Upper lobe of left lung (tissue), 6 donors: Measurements from ENCODE around the gene SEPSECS. TPM values are rescaled to one million over a fixed set of nuclear protein-coding genes. Genes with fewer than 3 reads are reported as not detected.

Experiments
- ATAC-seq, 2 donors: fragments of 200-7000 bp; cut with Tn5 transposase; one replicate each; pipeline ENCODE4 v1.9.1; 2022; ENCODE audit warnings: mild to moderate bottlenecking in 2 of 2, moderate library complexity in 2 of 2; ENCODE audit not compliant: low FRiP score in 2 of 2
- DNase-seq, 2 donors: peaks; one replicate each; pipeline ENCODE4 v3.0.0-alpha.2; 2019 to 2020
- H3K27ac ChIP-seq, 4 donors: fragments of 200-600 bp; sonication (generic); one replicate each; pipeline ENCODE4 v1.5.1; 2016 to 2019
- H3K27me3 ChIP-seq, 4 donors: fragments of 200-600 bp; sonication (generic); one replicate each; pipeline ENCODE4 v1.5.1; 2017 to 2019
- H3K36me3 ChIP-seq, 4 donors: fragments of 200-600 bp; sonication (generic); one replicate each; pipeline ENCODE4 v1.5.1; 2016 to 2019
- H3K4me1 ChIP-seq, 4 donors: fragments of 200-600 bp; sonication (generic); one replicate each; pipeline ENCODE4 v1.5.1; 2018 to 2019
- H3K4me3 ChIP-seq, 4 donors: fragments of 200-600 bp; sonication (generic); one replicate each; pipeline ENCODE4 v1.5.1; 2017 to 2019; ENCODE audit warnings: mild to moderate bottlenecking in 2 of 4, moderate library complexity in 1 of 4
- H3K9me3 ChIP-seq, 4 donors: fragments of 200-600 bp; sonication (generic); one replicate each; pipeline ENCODE4 v1.5.1; 2018 to 2019
- EP300 ChIP-seq, 4 donors: sonication (generic); formaldehyde crosslinking; IDR thresholded peaks; one replicate each; pipeline ENCODE4 v1.5.1; 2017; ENCODE audit warnings: antibody characterized with exemption in 4 of 4, control low read depth in 2 of 4
- POLR2A ChIP-seq, 4 donors: fragments of 450-650 bp; IDR thresholded peaks; one replicate each; pipeline ENCODE4 v1.5.1; 2016 to 2017; ENCODE audit warnings: antibody characterized with exemption in 4 of 4, mild to moderate bottlenecking in 2 of 4
- POLR2AphosphoS5 ChIP-seq, 2 donors: sonication (generic); formaldehyde crosslinking; IDR thresholded peaks; one replicate each; pipeline ENCODE4 v1.5.1; 2017; ENCODE audit warnings: antibody characterized with exemption in 2 of 2
- WGBS, 2 donors: methylation state at CpG; one replicate each; pipeline ENCODE4 v1.1.5; 2017 to 2018; 5-methylcytosine and 5-hydroxymethylcytosine counted together
- total RNA-seq, 6 donors: library from RNA; depleted of rRNA in 4 of 6; stranded (reverse); fragments of >200 nt in 4 of 6; gene quantifications; one replicate each; pipeline versions ENCODE4 v1.1.0 to v1.2.1, GENCODE V29; 2016 to 2021
- TF ChIP-seq, protein P1 (sequence below), 6 experiments: fragments of 450-650 bp in 4 of 6; fragments of 200-600 bp in 2 of 6; sonication (generic) in 2 of 6; IDR thresholded peaks; one replicate each; pipeline ENCODE4 v1.5.1; 2016 to 2019; ENCODE audit warnings: antibody characterized with exemption in 6 of 6
- donor health status: DM: no; HTN: no; CAD: no; lungs with moderate emphysema.
- donor health status: DM: no; HTN: yes; CAD: no; lungs with severe emphysema.

Gene SEPSECS
- total RNA-seq, 6 donors from 2014 or later: 4.9 to 19.3 (median 8.9) TPM

GRCh38 chr4:25117274-25117673 is 43.0 kb downstream of the SEPSECS start:
- no peaks in the 10 kb centered on the region for H3K9me3 ChIP-seq
- H3K36me3 ChIP-seq: peaks cover 0 to 1% (median 0%) of the 10 kb centered on the region in 4 donors
- ATAC-seq (no peak), DNase-seq (no peak)
- no peak overlapping the region for H3K27ac ChIP-seq
- WGBS, 2 donors: 88 to 94% methylated on average over 4 of the region's 4 CpGs
- TF ChIP-seq POLR2AphosphoS5 (IDR thresholded peaks at IDR 0.05): no peak
- no peak for TF ChIP-seq POLR2A (IDR thresholded peaks at IDR 0.05)
- no peak for TF ChIP-seq EP300 (IDR thresholded peaks at IDR 0.05)
- TF ChIP-seq, protein P1, sequence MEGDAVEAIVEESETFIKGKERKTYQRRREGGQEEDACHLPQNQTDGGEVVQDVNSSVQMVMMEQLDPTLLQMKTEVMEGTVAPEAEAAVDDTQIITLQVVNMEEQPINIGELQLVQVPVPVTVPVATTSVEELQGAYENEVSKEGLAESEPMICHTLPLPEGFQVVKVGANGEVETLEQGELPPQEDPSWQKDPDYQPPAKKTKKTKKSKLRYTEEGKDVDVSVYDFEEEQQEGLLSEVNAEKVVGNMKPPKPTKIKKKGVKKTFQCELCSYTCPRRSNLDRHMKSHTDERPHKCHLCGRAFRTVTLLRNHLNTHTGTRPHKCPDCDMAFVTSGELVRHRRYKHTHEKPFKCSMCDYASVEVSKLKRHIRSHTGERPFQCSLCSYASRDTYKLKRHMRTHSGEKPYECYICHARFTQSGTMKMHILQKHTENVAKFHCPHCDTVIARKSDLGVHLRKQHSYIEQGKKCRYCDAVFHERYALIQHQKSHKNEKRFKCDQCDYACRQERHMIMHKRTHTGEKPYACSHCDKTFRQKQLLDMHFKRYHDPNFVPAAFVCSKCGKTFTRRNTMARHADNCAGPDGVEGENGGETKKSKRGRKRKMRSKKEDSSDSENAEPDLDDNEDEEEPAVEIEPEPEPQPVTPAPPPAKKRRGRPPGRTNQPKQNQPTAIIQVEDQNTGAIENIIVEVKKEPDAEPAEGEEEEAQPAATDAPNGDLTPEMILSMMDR (IDR thresholded peaks at IDR 0.05): no peak
- no peaks in the 10 kb centered on the region for H3K27me3 ChIP-seq
- no peaks in the 10 kb centered on the region for H3K4me1 ChIP-seq
- H3K4me3 ChIP-seq: no peak overlapping the region

GRCh38 chr4:25113915-25114904 is 46.0 kb downstream of the SEPSECS start:
- DNase-seq: peak in 1 of 2 donors; percentile 31
- WGBS, 2 donors: 72 to 79% methylated on average over 13 of the region's 13 CpGs

DNA sequence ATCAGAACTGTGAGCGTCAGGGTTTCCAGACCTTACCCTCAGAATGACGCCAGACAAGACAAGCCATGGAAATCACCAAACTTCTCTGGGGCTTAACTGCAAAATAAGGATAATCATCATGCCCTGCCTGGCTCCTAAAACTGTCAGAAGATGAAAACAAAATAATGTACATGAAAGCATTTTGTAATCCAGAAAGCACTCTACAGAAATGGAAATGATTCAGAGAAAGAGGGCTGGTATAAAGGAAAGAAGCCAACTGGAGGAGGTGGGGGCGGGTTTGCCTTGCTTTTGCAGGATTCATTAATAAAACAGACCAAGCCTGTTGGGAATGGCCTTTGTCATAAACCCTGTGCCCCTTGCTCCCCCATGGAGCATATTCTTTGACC is 47.3 kb downstream of the SEPSECS start:
- 61 to 91% methylated on average over 3 of the region's 3 CpGs for WGBS, 2 donors
- H3K9me3 ChIP-seq: no peaks in the 10 kb centered on the region
- no peak for ATAC-seq
- DNase-seq: no peak
- TF ChIP-seq, protein P1 (IDR thresholded peaks at IDR 0.05): no peak
- TF ChIP-seq POLR2AphosphoS5 (IDR thresholded peaks at IDR 0.05) (no peak), POLR2A (IDR thresholded peaks at IDR 0.05) (no peak), EP300 (IDR thresholded peaks at IDR 0.05) (no peak)
- H3K4me1 ChIP-seq: no peaks in the 10 kb centered on the region
- H3K27ac ChIP-seq: no peak overlapping the region
- no peaks in the 10 kb centered on the region for H3K36me3 ChIP-seq
- H3K4me3 ChIP-seq: no peak overlapping the region
- H3K27me3 ChIP-seq: no peaks in the 10 kb centered on the region

More at GRCh38 chr4:25113915-25114904, 46.0 kb downstream of the SEPSECS start:
- H3K27me3 ChIP-seq: no peaks in the 10 kb centered on the region
- no peak for TF ChIP-seq POLR2AphosphoS5 (IDR thresholded peaks at IDR 0.05)
- no peak for TF ChIP-seq POLR2A (IDR thresholded peaks at IDR 0.05)
- H3K4me1 ChIP-seq: no peaks in the 10 kb centered on the region
- no peaks in the 10 kb centered on the region for H3K36me3 ChIP-seq
- H3K4me3 ChIP-seq: no peak overlapping the region
- H3K27ac ChIP-seq: no peak overlapping the region
- H3K9me3 ChIP-seq: no peaks in the 10 kb centered on the region
- no peak for ATAC-seq

DNA sequence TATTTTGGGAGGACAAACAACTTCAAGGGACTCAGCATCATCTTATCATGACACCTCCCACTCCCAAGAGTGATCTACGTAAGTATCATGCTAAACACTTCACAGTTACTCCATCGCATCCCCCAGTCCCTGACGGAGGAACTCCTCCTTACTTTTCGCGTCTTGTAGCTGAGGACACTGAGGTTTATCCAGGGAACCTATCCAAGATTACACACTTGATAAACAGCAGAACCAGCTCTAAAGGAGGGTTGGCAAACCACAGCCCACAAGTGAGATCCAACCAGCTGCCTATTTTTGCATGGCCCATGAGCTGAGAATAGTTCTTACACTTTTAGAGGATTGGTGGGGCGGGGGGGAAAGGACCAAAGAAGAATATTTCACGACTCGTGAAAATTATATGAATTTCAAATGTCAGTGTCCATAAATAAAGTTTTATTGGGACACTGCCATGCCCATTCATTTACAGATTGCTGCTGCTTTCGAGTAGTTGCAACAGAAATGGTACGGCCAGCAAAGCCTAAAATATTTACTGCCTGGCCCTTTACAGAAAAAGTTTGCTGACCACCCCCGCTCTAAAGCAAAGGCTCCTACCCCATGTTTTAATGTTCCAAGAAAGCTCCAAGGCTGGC is 47.8 kb downstream of the SEPSECS start:
- peak in 1 of 2 donors; percentile 62 for ATAC-seq
- Histone ChIP-seq H3K27ac (no peak overlapping the region), H3K9me3 (no peaks in the 10 kb centered on the region), H3K27me3 (no peaks in the 10 kb centered on the region), H3K4me1 (no peaks in the 10 kb centered on the region), H3K4me3 (no peak overlapping the region), H3K36me3 (no peaks in the 10 kb centered on the region)
- WGBS, 2 donors: 77 to 79% methylated on average over 11 of the region's 11 CpGs
- no peak for DNase-seq
- TF ChIP-seq EP300 (IDR thresholded peaks at IDR 0.05): no peak
- no peak for TF ChIP-seq POLR2A (IDR thresholded peaks at IDR 0.05)
- TF ChIP-seq, protein P1 (IDR thresholded peaks at IDR 0.05): no peak
- no peak for TF ChIP-seq POLR2AphosphoS5 (IDR thresholded peaks at IDR 0.05)

GRCh38 chr4:25111648-25112196 is 48.5 kb downstream of the SEPSECS start:
- 80 to 85% methylated on average over 11 of the region's 11 CpGs for WGBS, 2 donors
- no peak for ATAC-seq
- no peaks in the 10 kb centered on the region for H3K36me3 ChIP-seq
- no peak for DNase-seq
- no peaks in the 10 kb centered on the region for H3K27me3 ChIP-seq
- H3K9me3 ChIP-seq: no peaks in the 10 kb centered on the region
- no peaks in the 10 kb centered on the region for H3K4me1 ChIP-seq
- no peak overlapping the region for H3K27ac ChIP-seq
- H3K4me3 ChIP-seq: no peak overlapping the region
- no peak for TF ChIP-seq EP300 (IDR thresholded peaks at IDR 0.05)
- no peak for TF ChIP-seq POLR2A (IDR thresholded peaks at IDR 0.05)
- TF ChIP-seq POLR2AphosphoS5 (IDR thresholded peaks at IDR 0.05): no peak
- TF ChIP-seq, protein P1 (IDR thresholded peaks at IDR 0.05): no peak
